Activated CD8-positive, alpha-beta memory T cell treated with anti-CD3 and anti-CD28 coated beads, Interleukin-2, amount 10 ng/mL, durations not matched to agents 7 days and 5 days (primary cell): Measurements from ENCODE around the gene ZBTB16. TPM values are rescaled to one million over a fixed set of nuclear protein-coding genes. Genes with fewer than 3 reads are reported as not detected.

ENCODE experiments used
- ATAC-seq: fragments of 150-1000 bp; cut with Tn5 transposase; one replicate; pipeline ENCODE4 v1.10.0; 2021; ENCODE audit warnings: moderate library complexity
- CTCF ChIA-PET: fragments of 350-600 bp; sonication (Branson Sonifier 250); formaldehyde crosslinking; loops from one replicate; lab custom pipeline; 2021; ENCODE audit warnings: antibody characterized with exemption; lab: Charles Lee
- DNase-seq: peaks from one replicate; pipeline ENCODE4 v3.0.0-alpha.2; 2020
- H3K27ac Mint-ChIP-seq: one replicate; pipeline ENCODE4 v1.8.0; 2021; ENCODE audit warnings: mild to moderate bottlenecking, mixed read lengths
- H3K27me3 Mint-ChIP-seq: one replicate; pipeline ENCODE4 v1.8.0; 2021; ENCODE audit warnings: mixed read lengths
- H3K36me3 Mint-ChIP-seq: one replicate; pipeline ENCODE4 v1.8.0; 2021; ENCODE audit warnings: mild to moderate bottlenecking, mixed read lengths
- H3K4me1 Mint-ChIP-seq: one replicate; pipeline ENCODE4 v1.8.0; 2021; ENCODE audit warnings: mixed read lengths
- H3K4me3 Mint-ChIP-seq: one replicate; pipeline ENCODE4 v1.8.0; 2021; ENCODE audit warnings: mild to moderate bottlenecking, moderate library complexity, mixed read lengths
- H3K9me3 Mint-ChIP-seq: one replicate; pipeline ENCODE4 v1.8.0; 2022; ENCODE audit warnings: low read depth, mixed read lengths
- total RNA-seq, 2 experiments: library from RNA; stranded (reverse); gene quantifications; one replicate each; pipeline ENCODE4 v1.2.3, GENCODE V29; 2021

Gene ZBTB16
- total RNA-seq, 2 experiments from 2014 or later, result 3.2 to 3.9 TPM

GRCh38 chr11:114092953-114093352 is 33.4 kb downstream of the ZBTB16 start:
- CTCF ChIA-PET, result no interaction called here
- ATAC-seq, result no peak
- Mint-ChIP-seq H3K27me3 (peaks cover 5% of the 10 kb centered on the region), H3K36me3 (no peaks in the 10 kb centered on the region), H3K4me3 (no peak overlapping the region), H3K9me3 (no peaks in the 10 kb centered on the region), H3K27ac (no peak overlapping the region), H3K4me1 (no peaks in the 10 kb centered on the region)
- DNase-seq, result no peak

GRCh38 chr11:114094516-114094915 is 35.0 kb downstream of the ZBTB16 start:
- DNase-seq (no peak), ATAC-seq (no peak)
- Mint-ChIP-seq H3K36me3 (no peaks in the 10 kb centered on the region), H3K4me3 (no peak overlapping the region), H3K9me3 (no peaks in the 10 kb centered on the region), H3K27me3 (peaks cover 5% of the 10 kb centered on the region), H3K27ac (no peak overlapping the region), H3K4me1 (peaks cover 3% of the 10 kb centered on the region)
- CTCF ChIA-PET, result no interaction called here

- H3K27ac Mint-ChIP-seq, result no peak overlapping the region
- ATAC-seq, result no peak
- CTCF ChIA-PET, result no interaction called here
- peaks cover 5% of the 10 kb centered on the region for H3K27me3 Mint-ChIP-seq
- DNase-seq, result no peak
- H3K36me3 Mint-ChIP-seq, result no peaks in the 10 kb centered on the region
- no peaks in the 10 kb centered on the region for H3K9me3 Mint-ChIP-seq
- H3K4me1 Mint-ChIP-seq, result peaks cover 3% of the 10 kb centered on the region
- no peak overlapping the region for H3K4me3 Mint-ChIP-seq
These were observed 36.4 kb downstream of the ZBTB16 start for GRCh38 chr11:114095899-114096298.

- no peak for ATAC-seq
- Mint-ChIP-seq H3K27ac (no peak overlapping the region), H3K4me1 (peaks cover 10% of the 10 kb centered on the region), H3K36me3 (no peaks in the 10 kb centered on the region), H3K9me3 (no peaks in the 10 kb centered on the region), H3K4me3 (no peak overlapping the region), H3K27me3 (peaks cover 5% of the 10 kb centered on the region)
- DNase-seq, result no peak
- CTCF ChIA-PET, result no interaction called here
These were observed 38.3 kb downstream of the ZBTB16 start for GRCh38 chr11:114097832-114098231.

- H3K9me3 Mint-ChIP-seq, result no peaks in the 10 kb centered on the region
- ATAC-seq (no peak), DNase-seq (no peak)
- no peak overlapping the region for H3K4me3 Mint-ChIP-seq
- CTCF ChIA-PET, result interaction anchor here (0.7 to 1.0 kb wide), 2 partner anchors 39 to 162 kb away, joined by 3 read pairs; no protein-coding TSS in a partner anchor
- H3K4me1 Mint-ChIP-seq, result peaks cover 21% of the 10 kb centered on the region
- no peak overlapping the region for H3K27ac Mint-ChIP-seq
- no peaks in the 10 kb centered on the region for H3K36me3 Mint-ChIP-seq
- peaks cover 5% of the 10 kb centered on the region for H3K27me3 Mint-ChIP-seq
These were observed 39.4 kb downstream of the ZBTB16 start for GRCh38 chr11:114098927-114099326.

GRCh38 chr11:114099392-114100178 is 40.1 kb downstream of the ZBTB16 start:
- no peak overlapping the region for H3K27ac Mint-ChIP-seq

GRCh38 chr11:114102993-114103896 is 43.7 kb downstream of the ZBTB16 start:
- peaks cover 5% of the 10 kb centered on the region for H3K27me3 Mint-ChIP-seq
- peak; percentile 80 for ATAC-seq
- no peaks in the 10 kb centered on the region for H3K9me3 Mint-ChIP-seq
- H3K36me3 Mint-ChIP-seq, result no peaks in the 10 kb centered on the region
- H3K27ac Mint-ChIP-seq, result peak overlapping the region; percentile 60
- H3K4me3 Mint-ChIP-seq, result no peak overlapping the region
- DNase-seq, result peak; percentile 47
- CTCF ChIA-PET, result interaction anchor here (1.0 kb wide), 1 partner anchor 13 kb away, joined by 3 read pairs; no protein-coding TSS in a partner anchor
- H3K4me1 Mint-ChIP-seq, result peaks cover 30% of the 10 kb centered on the region

More at GRCh38 chr11:114099392-114100178, 40.1 kb downstream of the ZBTB16 start:
- Mint-ChIP-seq H3K36me3 (no peaks in the 10 kb centered on the region), H3K4me3 (no peak overlapping the region), H3K27me3 (peaks cover 5% of the 10 kb centered on the region), H3K9me3 (no peaks in the 10 kb centered on the region), H3K4me1 (peaks cover 28% of the 10 kb centered on the region)
- DNase-seq (no peak), ATAC-seq (peak; percentile 25)
- CTCF ChIA-PET, result interaction anchor here (0.7 to 1.0 kb wide), 3 partner anchors 20 to 161 kb away, joined by 3 to 4 read pairs (median 3); no protein-coding TSS in a partner anchor

- no peak for DNase-seq
- Mint-ChIP-seq H3K27ac (no peak overlapping the region), H3K9me3 (no peaks in the 10 kb centered on the region), H3K4me1 (peaks cover 31% of the 10 kb centered on the region), H3K4me3 (no peak overlapping the region), H3K27me3 (peaks cover 24% of the 10 kb centered on the region), H3K36me3 (no peaks in the 10 kb centered on the region)
- no peak for ATAC-seq
- CTCF ChIA-PET, result interaction anchor here (1.0 to 1.1 kb wide), 2 partner anchors 18 to 69 kb away, joined by 3 to 4 read pairs; no protein-coding TSS in a partner anchor
These were observed 46.1 kb downstream of the ZBTB16 start for GRCh38 chr11:114105611-114106010.

- peaks cover 33% of the 10 kb centered on the region for H3K4me1 Mint-ChIP-seq
- no peak overlapping the region for H3K27ac Mint-ChIP-seq
- no peak overlapping the region for H3K4me3 Mint-ChIP-seq
- CTCF ChIA-PET, result interaction anchor here (1.1 kb wide), 1 partner anchor 70 kb away, joined by 3 read pairs; no protein-coding TSS in a partner anchor
- H3K27me3 Mint-ChIP-seq, result peaks cover 28% of the 10 kb centered on the region
- ATAC-seq (no peak), DNase-seq (no peak)
- H3K36me3 Mint-ChIP-seq, result no peaks in the 10 kb centered on the region
- H3K9me3 Mint-ChIP-seq, result no peaks in the 10 kb centered on the region
These were observed 46.5 kb downstream of the ZBTB16 start for GRCh38 chr11:114106047-114106446.

- Mint-ChIP-seq H3K27me3 (peaks cover 36% of the 10 kb centered on the region), H3K4me1 (peaks cover 36% of the 10 kb centered on the region), H3K36me3 (no peaks in the 10 kb centered on the region), H3K27ac (no peak overlapping the region), H3K9me3 (no peaks in the 10 kb centered on the region), H3K4me3 (no peak overlapping the region)
- CTCF ChIA-PET, result interaction anchor here (1.1 kb wide), 1 partner anchor 71 kb away, joined by 3 read pairs; no protein-coding TSS in a partner anchor
- ATAC-seq, result no peak
- DNase-seq, result no peak
These were observed 47.5 kb downstream of the ZBTB16 start for GRCh38 chr11:114106986-114107385.

- Mint-ChIP-seq H3K4me1 (peaks cover 21% of the 10 kb centered on the region), H3K4me3 (no peak overlapping the region), H3K27me3 (peaks cover 44% of the 10 kb centered on the region), H3K9me3 (no peaks in the 10 kb centered on the region), H3K27ac (no peak overlapping the region), H3K36me3 (no peaks in the 10 kb centered on the region)
- CTCF ChIA-PET, result interaction anchor here (1.8 kb wide), 1 partner anchor 153 kb away, joined by 4 read pairs; no protein-coding TSS in a partner anchor
- ATAC-seq (no peak), DNase-seq (no peak)
These were observed 49.1 kb downstream of the ZBTB16 start for GRCh38 chr11:114108501-114109205.

GRCh38 chr11:114109206-114110090 is 49.9 kb downstream of the ZBTB16 start:
- ATAC-seq, result no peak
- Mint-ChIP-seq H3K4me3 (no peak overlapping the region), H3K4me1 (peaks cover 13% of the 10 kb centered on the region), H3K27me3 (peaks cover 51% of the 10 kb centered on the region), H3K36me3 (no peaks in the 10 kb centered on the region), H3K27ac (no peak overlapping the region), H3K9me3 (no peaks in the 10 kb centered on the region)
- DNase-seq, result no peak
- CTCF ChIA-PET, result interaction anchor here (1.8 kb wide), 1 partner anchor 152 kb away, joined by 4 read pairs; no protein-coding TSS in a partner anchor
